ENCODE results near the gene SCNN1A. TPM values are rescaled to one million over a fixed set of nuclear protein-coding genes. Genes with fewer than 3 reads are reported as not detected.
A peak's percentile ranks its signal among the peaks of the same experiment; 100 is the strongest.

The SCNN1A gene
- total and polyA plus RNA-seq, 2 donors from 2014 or later = 225 to 452 TPM

DNA sequence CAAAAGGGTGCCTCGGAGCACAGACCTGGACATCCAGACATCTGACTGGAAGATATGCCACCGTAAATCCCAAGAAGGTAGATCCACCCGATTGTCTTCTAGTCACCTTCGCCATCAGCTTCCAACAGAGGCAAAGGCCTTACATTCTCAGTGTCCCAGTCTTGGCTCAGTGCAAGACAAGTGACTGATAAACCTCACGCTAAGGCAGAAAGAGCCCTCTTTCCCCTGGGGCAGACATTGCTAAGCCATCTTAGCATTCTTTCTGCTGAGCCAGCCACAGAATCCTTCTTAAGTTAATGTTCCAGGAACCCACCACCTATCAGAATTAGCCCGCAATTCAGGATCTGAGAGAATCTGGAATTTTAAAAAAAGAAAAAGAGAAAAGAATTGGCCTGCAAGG, 69.2 kb downstream of the SCNN1A start:
- H3K9me3 ChIP-seq (ENCODE audit: control insufficient read depth in 2 of 3, insufficient read depth in 1 of 3, low read length in 3 of 3) = no peaks in the 10 kb centered on the region
- no peaks in the 10 kb centered on the region for H3K36me3 ChIP-seq (ENCODE audit: control insufficient read depth in 2 of 3, insufficient read depth in 3 of 3, low read length in 3 of 3)
- no peak overlapping the region for H3K9ac ChIP-seq (ENCODE audit: low read length in 3 of 3)
- TF ChIP-seq, protein P1, sequence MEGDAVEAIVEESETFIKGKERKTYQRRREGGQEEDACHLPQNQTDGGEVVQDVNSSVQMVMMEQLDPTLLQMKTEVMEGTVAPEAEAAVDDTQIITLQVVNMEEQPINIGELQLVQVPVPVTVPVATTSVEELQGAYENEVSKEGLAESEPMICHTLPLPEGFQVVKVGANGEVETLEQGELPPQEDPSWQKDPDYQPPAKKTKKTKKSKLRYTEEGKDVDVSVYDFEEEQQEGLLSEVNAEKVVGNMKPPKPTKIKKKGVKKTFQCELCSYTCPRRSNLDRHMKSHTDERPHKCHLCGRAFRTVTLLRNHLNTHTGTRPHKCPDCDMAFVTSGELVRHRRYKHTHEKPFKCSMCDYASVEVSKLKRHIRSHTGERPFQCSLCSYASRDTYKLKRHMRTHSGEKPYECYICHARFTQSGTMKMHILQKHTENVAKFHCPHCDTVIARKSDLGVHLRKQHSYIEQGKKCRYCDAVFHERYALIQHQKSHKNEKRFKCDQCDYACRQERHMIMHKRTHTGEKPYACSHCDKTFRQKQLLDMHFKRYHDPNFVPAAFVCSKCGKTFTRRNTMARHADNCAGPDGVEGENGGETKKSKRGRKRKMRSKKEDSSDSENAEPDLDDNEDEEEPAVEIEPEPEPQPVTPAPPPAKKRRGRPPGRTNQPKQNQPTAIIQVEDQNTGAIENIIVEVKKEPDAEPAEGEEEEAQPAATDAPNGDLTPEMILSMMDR (IDR thresholded peaks at IDR 0.05; ENCODE audit: borderline replicate concordance, extremely low read depth, insufficient read depth) = no peak
- no peaks in the 10 kb centered on the region for H3K27me3 ChIP-seq (ENCODE audit: control insufficient read depth, insufficient read depth, low read length)
- H3K4me1 ChIP-seq (ENCODE audit: control insufficient read depth in 2 of 3, insufficient read depth in 2 of 3, low read depth in 1 of 3, low read length in 3 of 3) = peaks cover 0 to 4% (median 0%) of the 10 kb centered on the region in 3 donors
- no peak overlapping the region for H3K4me3 ChIP-seq (ENCODE audit: low read length in 3 of 3)
- H3K27ac ChIP-seq (ENCODE audit: low read depth in 2 of 2, low read length in 2 of 2) = no peak overlapping the region
- DNase-seq = no peak
- no peak for FAIRE-seq
- intact Hi-C loops (cut with DNase I) = no loop called here

GRCh38 chr12:6303071-6303470, 72.3 kb downstream of the SCNN1A start:
- peak in 1 of 5 donors; percentile 1 for DNase-seq
- no peak overlapping the region for H3K9ac ChIP-seq (ENCODE audit: low read length in 3 of 3)
- H3K4me1 ChIP-seq (ENCODE audit: control insufficient read depth in 2 of 3, insufficient read depth in 2 of 3, low read depth in 1 of 3, low read length in 3 of 3) = peaks cover 0 to 2% (median 0%) of the 10 kb centered on the region in 3 donors
- H3K27me3 ChIP-seq (ENCODE audit: control insufficient read depth, insufficient read depth, low read length) = no peaks in the 10 kb centered on the region
- no peaks in the 10 kb centered on the region for H3K9me3 ChIP-seq (ENCODE audit: control insufficient read depth in 2 of 3, insufficient read depth in 1 of 3, low read length in 3 of 3)
- no peak overlapping the region for H3K27ac ChIP-seq (ENCODE audit: low read depth in 2 of 2, low read length in 2 of 2)
- intact Hi-C loops (cut with DNase I) = no loop called here
- no peak for FAIRE-seq
- H3K4me3 ChIP-seq (ENCODE audit: low read length in 3 of 3) = no peak overlapping the region
- no peaks in the 10 kb centered on the region for H3K36me3 ChIP-seq (ENCODE audit: control insufficient read depth in 2 of 3, insufficient read depth in 3 of 3, low read length in 3 of 3)
- TF ChIP-seq, protein P1 (IDR thresholded peaks at IDR 0.05; ENCODE audit: borderline replicate concordance, extremely low read depth, insufficient read depth) = no peak

DNA sequence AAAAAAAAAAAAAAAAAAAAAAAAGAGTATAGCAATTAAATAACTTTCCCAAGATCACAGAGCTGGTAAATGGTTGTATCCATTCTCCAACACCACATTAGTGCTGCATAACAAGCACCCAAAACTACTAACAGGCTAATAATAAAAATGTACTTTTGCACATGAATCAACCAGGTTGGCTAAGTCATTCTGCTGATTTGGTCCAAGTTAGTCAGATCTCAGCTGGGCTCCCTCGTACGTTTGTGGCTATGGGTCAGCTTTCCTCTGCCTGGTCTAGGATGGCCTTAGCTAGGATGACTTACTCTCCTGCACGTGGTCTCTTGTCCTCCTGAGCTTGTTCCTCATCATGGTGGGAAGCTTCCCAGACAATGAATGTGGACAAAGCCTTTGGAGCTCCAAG, 72.7 kb downstream of the SCNN1A start:
- TF ChIP-seq, protein P1 (IDR thresholded peaks at IDR 0.05; ENCODE audit: borderline replicate concordance, extremely low read depth, insufficient read depth) = no peak
- Histone ChIP-seq H3K27ac (ENCODE audit: low read depth in 2 of 2, low read length in 2 of 2) (no peak overlapping the region), H3K9ac (ENCODE audit: low read length in 3 of 3) (no peak overlapping the region), H3K9me3 (ENCODE audit: control insufficient read depth in 2 of 3, insufficient read depth in 1 of 3, low read length in 3 of 3) (no peaks in the 10 kb centered on the region), H3K4me3 (ENCODE audit: low read length in 3 of 3) (no peak overlapping the region), H3K27me3 (ENCODE audit: control insufficient read depth, insufficient read depth, low read length) (no peaks in the 10 kb centered on the region), H3K36me3 (ENCODE audit: control insufficient read depth in 2 of 3, insufficient read depth in 3 of 3, low read length in 3 of 3) (no peaks in the 10 kb centered on the region), H3K4me1 (ENCODE audit: control insufficient read depth in 2 of 3, insufficient read depth in 2 of 3, low read depth in 1 of 3, low read length in 3 of 3) (peaks cover 0 to under 1% (median 0%) of the 10 kb centered on the region in 3 donors)
- DNase-seq (no peak), FAIRE-seq (no peak)
- intact Hi-C loops (cut with DNase I) = no loop called here

DNA sequence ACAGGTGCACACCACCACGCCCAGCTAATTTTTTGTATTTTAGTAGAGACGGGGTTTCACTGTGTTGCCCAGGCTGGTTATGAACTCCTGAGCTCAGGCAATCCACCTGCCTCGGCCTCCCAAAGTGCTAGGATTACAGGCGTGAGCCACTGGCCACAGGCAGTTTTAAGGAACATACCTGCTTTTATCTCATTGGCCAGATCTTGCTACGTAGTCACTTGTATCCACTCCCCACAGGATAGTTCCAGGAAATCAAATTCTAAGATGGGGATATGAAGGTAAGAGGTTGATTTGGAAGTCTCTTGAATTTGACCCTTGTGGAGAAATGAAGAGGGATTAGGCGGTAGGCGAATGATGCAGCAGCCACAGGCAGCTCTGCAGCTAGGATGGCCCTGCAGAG, 73.6 kb downstream of the SCNN1A start:
- DNase-seq (no peak), FAIRE-seq (no peak)

More for the DNA sequence above, 73.6 kb downstream of the SCNN1A start:
- Histone ChIP-seq H3K4me3 (ENCODE audit: low read length in 3 of 3) (no peak overlapping the region), H3K9me3 (ENCODE audit: control insufficient read depth in 2 of 3, insufficient read depth in 1 of 3, low read length in 3 of 3) (no peaks in the 10 kb centered on the region), H3K36me3 (ENCODE audit: control insufficient read depth in 2 of 3, insufficient read depth in 3 of 3, low read length in 3 of 3) (no peaks in the 10 kb centered on the region), H3K9ac (ENCODE audit: low read length in 3 of 3) (no peak overlapping the region), H3K4me1 (ENCODE audit: control insufficient read depth in 2 of 3, insufficient read depth in 2 of 3, low read depth in 1 of 3, low read length in 3 of 3) (no peaks in the 10 kb centered on the region), H3K27me3 (ENCODE audit: control insufficient read depth, insufficient read depth, low read length) (no peaks in the 10 kb centered on the region), H3K27ac (ENCODE audit: low read depth in 2 of 2, low read length in 2 of 2) (no peak overlapping the region)
- TF ChIP-seq, protein P1 (IDR thresholded peaks at IDR 0.05; ENCODE audit: borderline replicate concordance, extremely low read depth, insufficient read depth) = no peak
- intact Hi-C loops (cut with DNase I) = no loop called here
